B cell (primary cell): Measurements from ENCODE around the gene ANO9. TPM values are rescaled to one million over a fixed set of nuclear protein-coding genes. Genes with fewer than 3 reads are reported as not detected.

Source experiments
- ATAC-seq: fragments of 200-7000 bp; cut with Tn5 transposase; one replicate; pipeline ENCODE4 v1.10.0; 2021; ENCODE audit warnings: low read depth, mild to moderate bottlenecking, moderate number of reproducible peaks, moderate library complexity
- CTCF ChIA-PET: fragments of 350-600 bp; sonication (Branson Sonifier 250); formaldehyde crosslinking; loops from one replicate; lab custom pipeline; 2021; ENCODE audit warnings: antibody characterized with exemption, inconsistent platforms; lab: Charles Lee
- POLR2A ChIA-PET: fragments of 350-600 bp; sonication (Branson Sonifier 250); formaldehyde crosslinking; loops from one replicate; lab custom pipeline; 2021; ENCODE audit warnings: antibody characterized with exemption; lab: Charles Lee
- DNase-seq: peaks from one replicate; pipeline ENCODE4 v3.0.0; 2013
- H2AFZ ChIP-seq: 2 replicates; pipeline ENCODE4 v1.6.1; 2012; ENCODE audit warnings: mild to moderate bottlenecking, low read depth, low read length; ENCODE audit not compliant: insufficient read depth, poor library complexity, severe bottlenecking
- H3K27ac ChIP-seq, 2 donors: 1 replicate in 1 of 2; 2 replicates in 1 of 2; pipeline ENCODE4 v1.5.1; 2012 to 2013; ENCODE audit warnings: low read length in 2 of 2, mild to moderate bottlenecking in 2 of 2, moderate library complexity in 1 of 2
- H3K27me3 ChIP-seq, 4 experiments: fragments of 200-600 bp in 1 of 4; sonication (generic) in 1 of 4; replicated peaks in 1 of 4; 1 replicate in 2 of 4; 2 replicates in 2 of 4; pipeline versions ENCODE4 v1.6.1 to v1.7.0; 2013 to 2016; ENCODE audit warnings: low read length in 3 of 4, mild to moderate bottlenecking in 2 of 4, mixed read lengths in 1 of 4, moderate library complexity in 1 of 4; ENCODE audit not compliant: insufficient read depth in 4 of 4, control insufficient read depth in 3 of 4; ENCODE audit errors: control extremely low read depth in 1 of 4
- H3K36me3 ChIP-seq, 2 experiments: replicated peaks in 1 of 2; 1 replicate in 1 of 2; 2 replicates in 1 of 2; pipeline versions ENCODE4 v1.6.1 to v1.7.1; 2013; ENCODE audit warnings: low read length in 1 of 2; ENCODE audit not compliant: insufficient read depth in 2 of 2, control insufficient read depth in 1 of 2; ENCODE audit errors: control extremely low read depth in 1 of 2, extremely low read depth in 1 of 2
- H3K4me1 ChIP-seq, 2 donors: fragments of 200-600 bp in 1 of 2; sonication (generic) in 1 of 2; 1 replicate in 1 of 2; 2 replicates in 1 of 2; pipeline versions ENCODE4 v1.5.1 to v1.6.1; 2013 to 2017; ENCODE audit warnings: low read length in 2 of 2; ENCODE audit not compliant: control insufficient read depth in 2 of 2, insufficient read depth in 2 of 2
- H3K4me2 ChIP-seq: replicated peaks from 2 replicates; pipeline ENCODE3; 2012; ENCODE audit warnings: mild to moderate bottlenecking, low read depth, low read length; ENCODE audit not compliant: poor library complexity, severe bottlenecking
- H3K4me3 ChIP-seq, 5 experiments: fragments of 200-600 bp in 1 of 5; sonication (generic) in 1 of 5; 1 replicate in 3 of 5; 2 replicates in 2 of 5; pipeline versions ENCODE4 v1.5.1 to v1.7.0; 2011 to 2016; ENCODE audit warnings: low read length in 4 of 5, mild to moderate bottlenecking in 4 of 5, low read depth in 2 of 5, control low read depth in 1 of 5, moderate library complexity in 1 of 5; ENCODE audit not compliant: insufficient read depth in 1 of 5; ENCODE audit errors: control extremely low read depth in 1 of 5, extremely low read depth in 1 of 5
- H3K79me2 ChIP-seq: fragments of 200-600 bp; sonication (generic); one replicate; pipeline ENCODE4 v1.6.0; 2016; ENCODE audit warnings: low read length; ENCODE audit not compliant: control insufficient read depth, insufficient read depth
- H3K9ac ChIP-seq: fragments of 200-600 bp; sonication (generic); 2 replicates; pipeline ENCODE4 v1.6.1; 2017; ENCODE audit warnings: mild to moderate bottlenecking, low read length, moderate library complexity
- H3K9me3 ChIP-seq, 3 donors: one replicate each; pipeline versions ENCODE4 v1.6.1 to v1.7.1; 2013; ENCODE audit warnings: low read length in 2 of 3; ENCODE audit not compliant: control insufficient read depth in 2 of 3, insufficient read depth in 1 of 3; ENCODE audit errors: control extremely low read depth in 1 of 3
- H4K20me1 ChIP-seq: 2 replicates; pipeline ENCODE4 v1.6.0; 2012; ENCODE audit warnings: mild to moderate bottlenecking, low read length; ENCODE audit not compliant: insufficient read depth, control insufficient read depth, poor library complexity, severe bottlenecking
- H3K27ac Mint-ChIP-seq: one replicate; pipeline ENCODE4 v1.8.0; 2021; ENCODE audit warnings: mixed read lengths
- H3K27me3 Mint-ChIP-seq: one replicate; pipeline ENCODE4 v1.8.0; 2021; ENCODE audit warnings: mixed read lengths
- H3K4me1 Mint-ChIP-seq: one replicate; pipeline ENCODE4 v1.8.0; 2021; ENCODE audit warnings: mixed read lengths
- H3K4me3 Mint-ChIP-seq: one replicate; pipeline ENCODE4 v1.8.0; 2021; ENCODE audit warnings: mixed read lengths
- H3K9me3 Mint-ChIP-seq: one replicate; pipeline ENCODE4 v1.8.0; 2022; ENCODE audit warnings: mixed read lengths; ENCODE audit not compliant: insufficient read depth
- CTCF ChIP-seq: fragments of 200-600 bp; IDR thresholded peaks from one replicate; pipeline ENCODE4 v1.8.0; 2022; ENCODE audit warnings: antibody characterized with exemption, mild to moderate bottlenecking
- EZH2 ChIP-seq: IDR thresholded peaks from 2 replicates; pipeline ENCODE4 v1.6.1; 2012; ENCODE audit warnings: borderline replicate concordance, low read depth, mild to moderate bottlenecking, moderate library complexity, low read length; ENCODE audit not compliant: insufficient read depth, poor library complexity, severe bottlenecking
- WGBS: methylation state at CpG from one replicate; pipeline ENCODE4 v1.1.5; 2013; ENCODE audit warnings: missing lambda C conversion rate; ENCODE audit not compliant: insufficient coverage; 5-methylcytosine and 5-hydroxymethylcytosine counted together
- intact Hi-C: fragments of 100-400 bp; cut with micrococcal nuclease; formaldehyde crosslinking; loops from one replicate; pipeline ENCODE4 v1.10.0; 2022
- polyA plus RNA-seq: library from polyadenylated mRNA; depleted of rRNA; stranded (reverse); fragments of >200 nt; gene quantifications from 2 replicates; pipeline ENCODE4 v1.2.3, GENCODE V29; 2012
- total RNA-seq, 2 donors: library from RNA; stranded (reverse); fragments of 120-200 nt in 1 of 2; gene quantifications; 1 replicate in 1 of 2; 2 replicates in 1 of 2; pipeline versions ENCODE4 v1.2.3 to v1.2.4, GENCODE V29; 2013 to 2022

The ANO9 gene
- total and polyA plus RNA-seq, 2 donors (not counting 1 experiment from before 2014, with no cell fraction given): 62.0 to 107 TPM

- H3K4me3 ChIP-seq: no peak within 1 kb of the TSS
- no peak for TF ChIP-seq CTCF
- TF ChIP-seq EZH2: no peak
- H3K9me3 Mint-ChIP-seq: no peaks in the 10 kb centered on the region
- H2AFZ ChIP-seq: no peak within 1 kb of the TSS
- peak within 1 kb of the TSS; percentile 67 for H3K27ac Mint-ChIP-seq
- no peaks in the 10 kb centered on the region for H3K9me3 ChIP-seq
- POLR2A ChIA-PET: no interaction called here
- H3K27me3 Mint-ChIP-seq: peaks cover 37% of the 10 kb centered on the region
- no peaks in the 10 kb centered on the region for H3K36me3 ChIP-seq
- peaks cover 0 to 57% (median 19%) of the 10 kb centered on the region in 4 experiments for H3K27me3 ChIP-seq
- intact Hi-C loops: no loop called here
- H3K9ac ChIP-seq: no peak within 1 kb of the TSS
- 2% methylated on average over 86 of the region's 118 CpGs for WGBS
- no peaks in the 10 kb centered on the region for H3K79me2 ChIP-seq
- ATAC-seq: peak; percentile 24
- DNase-seq: no peak
- H3K4me1 Mint-ChIP-seq: peaks cover 14% of the 10 kb centered on the region
- peak within 1 kb of the TSS; percentile 86 for H3K4me3 Mint-ChIP-seq
- peaks cover 8 to 9% of the 10 kb centered on the region in 2 donors for H3K4me1 ChIP-seq
- H4K20me1 ChIP-seq: no peaks in the 10 kb centered on the region
- peak within 1 kb of the TSS; percentile 42 for H3K4me2 ChIP-seq
- no peak within 1 kb of the TSS for H3K27ac ChIP-seq
- CTCF ChIA-PET: interaction anchor here (1.2 kb wide), 1 partner anchor 119 kb away, joined by 4 read pairs; no protein-coding TSS in a partner anchor
Measured at GRCh38 chr11:369336-370018, 72.3 kb downstream of the ANO9 start, which contains the start of gene B4GALNT4. B4GALNT4 (plus strand) TSS chr11:369499; CDS start chr11:369804, 305 bp downstream.
